GM12873 (cell line): Measurements from ENCODE around the gene PSMA1.

ENCODE experiments used
- TF ChIP-seq, protein P1 (sequence below): IDR thresholded peaks from 2 replicates; pipeline ENCODE4 v1.5.1; 2012; ENCODE audit warnings: low read depth, mild to moderate bottlenecking, moderate library complexity, low read length, control low read depth; ENCODE audit not compliant: insufficient read depth; ENCODE audit errors: missing control alignments

The PSMA1 gene

DNA sequence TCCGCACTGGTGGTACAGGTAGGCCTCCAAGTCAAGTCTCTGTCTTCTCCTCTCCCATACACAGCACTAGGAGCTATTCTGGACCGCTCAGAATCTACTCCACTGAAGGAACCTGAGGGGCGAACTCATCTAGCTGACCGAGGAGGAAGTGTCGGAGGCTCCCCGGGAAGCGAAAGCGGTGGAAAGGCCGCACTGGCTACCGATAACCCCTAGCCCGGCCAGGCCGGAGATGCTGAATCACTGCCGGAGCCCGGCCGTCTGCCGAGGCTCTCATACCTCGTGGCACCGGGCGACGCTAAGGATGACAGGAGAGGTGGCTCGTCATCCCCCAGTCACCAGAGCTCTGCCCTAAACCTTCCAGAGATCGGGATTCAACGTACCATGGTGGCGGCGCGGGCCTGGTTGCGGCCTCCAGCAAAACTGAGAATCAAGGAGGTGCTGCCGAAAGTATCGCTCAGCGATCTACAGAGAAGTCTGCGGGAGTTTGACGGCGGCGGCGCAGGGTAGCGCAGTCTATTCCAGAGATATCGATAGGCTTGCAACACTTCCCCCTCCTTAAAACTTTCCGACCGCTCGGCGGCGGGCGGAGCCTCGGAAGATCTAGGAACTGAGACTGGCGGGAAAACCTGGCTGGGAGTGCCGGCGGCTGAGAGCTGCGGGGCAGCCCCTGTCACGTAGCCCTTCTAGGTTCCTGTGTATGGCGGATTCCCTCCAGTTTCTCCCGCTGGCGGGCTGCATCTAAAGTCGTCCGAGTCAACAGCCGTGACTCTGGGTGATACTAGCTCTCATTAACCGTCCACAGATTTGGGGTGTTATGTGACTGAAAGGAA, at the start of gene PSMA1:
PSMA1 (minus strand) TSS at position 470 of the 830 bp plus-strand sequence; CDS start at position 383, 87 bp downstream.
- TF ChIP-seq, protein P1, sequence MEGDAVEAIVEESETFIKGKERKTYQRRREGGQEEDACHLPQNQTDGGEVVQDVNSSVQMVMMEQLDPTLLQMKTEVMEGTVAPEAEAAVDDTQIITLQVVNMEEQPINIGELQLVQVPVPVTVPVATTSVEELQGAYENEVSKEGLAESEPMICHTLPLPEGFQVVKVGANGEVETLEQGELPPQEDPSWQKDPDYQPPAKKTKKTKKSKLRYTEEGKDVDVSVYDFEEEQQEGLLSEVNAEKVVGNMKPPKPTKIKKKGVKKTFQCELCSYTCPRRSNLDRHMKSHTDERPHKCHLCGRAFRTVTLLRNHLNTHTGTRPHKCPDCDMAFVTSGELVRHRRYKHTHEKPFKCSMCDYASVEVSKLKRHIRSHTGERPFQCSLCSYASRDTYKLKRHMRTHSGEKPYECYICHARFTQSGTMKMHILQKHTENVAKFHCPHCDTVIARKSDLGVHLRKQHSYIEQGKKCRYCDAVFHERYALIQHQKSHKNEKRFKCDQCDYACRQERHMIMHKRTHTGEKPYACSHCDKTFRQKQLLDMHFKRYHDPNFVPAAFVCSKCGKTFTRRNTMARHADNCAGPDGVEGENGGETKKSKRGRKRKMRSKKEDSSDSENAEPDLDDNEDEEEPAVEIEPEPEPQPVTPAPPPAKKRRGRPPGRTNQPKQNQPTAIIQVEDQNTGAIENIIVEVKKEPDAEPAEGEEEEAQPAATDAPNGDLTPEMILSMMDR: peak; percentile 10

DNA sequence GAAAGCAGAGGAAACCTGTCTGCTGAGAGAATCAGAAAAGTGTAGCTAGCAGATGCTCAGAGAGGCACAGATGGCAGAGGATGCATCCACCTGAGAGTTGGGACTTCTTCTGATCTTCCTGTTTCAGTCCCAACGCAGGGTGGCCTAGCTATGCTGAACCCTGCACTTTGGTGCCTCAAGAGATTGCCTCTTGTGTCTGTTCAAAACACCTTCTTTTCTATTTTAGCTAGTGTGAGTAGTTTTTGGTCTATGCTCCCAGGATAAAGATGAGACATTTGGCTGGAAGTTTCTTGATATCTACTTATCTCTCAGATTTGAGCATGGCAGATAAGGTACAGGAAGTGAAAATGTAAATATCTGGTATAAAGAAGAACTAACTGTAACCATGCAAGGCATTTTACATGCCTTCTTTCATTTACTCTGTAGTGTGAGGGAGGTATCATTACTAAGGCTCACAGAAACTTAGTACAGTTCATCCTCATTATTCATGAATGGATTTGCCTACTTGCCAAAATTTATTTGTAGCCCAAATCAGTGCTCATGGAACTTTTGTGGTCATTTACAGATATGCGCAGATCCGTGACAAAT, 47.0 kb upstream of the PSMA1 start:
- TF ChIP-seq, protein P1: no peak

DNA sequence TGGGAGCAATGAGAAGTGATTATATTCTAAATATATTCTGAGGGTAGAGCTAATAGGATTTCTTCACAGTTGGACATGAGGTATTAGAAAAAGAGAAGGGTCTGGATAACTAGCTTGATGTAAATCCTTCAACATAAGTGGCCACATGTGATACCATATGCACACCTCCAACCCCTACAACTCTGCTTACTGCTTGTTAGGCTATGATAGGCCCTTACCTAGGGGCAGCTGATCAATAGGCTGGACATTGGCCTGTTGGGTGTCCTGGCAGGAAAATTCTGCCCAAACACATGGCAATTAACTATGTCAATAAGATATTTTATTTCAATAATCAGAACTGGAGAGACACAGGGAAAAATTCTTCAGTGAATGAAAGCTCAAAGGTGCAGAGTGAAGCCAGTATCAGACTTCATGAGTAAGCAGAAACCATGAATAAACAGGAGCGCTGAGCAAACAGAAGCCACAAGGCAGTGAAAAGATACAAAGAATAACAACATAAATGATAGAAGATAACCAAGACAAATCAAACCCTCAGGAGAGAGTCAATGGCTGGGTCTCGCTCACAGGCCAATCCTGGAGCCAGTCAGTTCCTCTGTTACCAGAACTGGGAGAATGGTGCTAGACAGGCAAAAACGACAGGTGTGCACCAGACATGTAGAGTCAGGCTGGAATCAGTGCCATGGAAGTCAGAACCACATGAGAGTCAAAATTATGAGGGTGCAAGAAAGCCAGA, 46.3 kb upstream of the PSMA1 start:
- TF ChIP-seq, protein P1: no peak

DNA sequence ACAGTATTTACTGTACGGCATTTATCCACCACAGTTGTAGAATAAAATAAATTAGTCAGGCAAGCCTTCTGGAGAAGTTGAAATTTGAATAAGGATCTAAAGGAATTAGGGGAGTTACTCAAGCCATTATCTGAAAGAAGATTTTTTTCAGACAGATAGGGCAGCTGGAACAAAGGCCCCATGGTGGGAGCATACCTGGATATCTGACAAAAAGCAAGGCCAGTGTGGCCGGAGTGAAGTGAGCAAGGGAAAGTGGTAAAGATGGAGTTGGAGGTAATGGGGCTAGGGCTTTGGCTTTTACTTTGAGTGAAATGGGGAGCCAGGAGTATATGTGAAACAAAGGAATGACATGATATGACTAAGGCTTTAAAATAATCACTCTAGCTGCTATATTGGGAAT, 45.7 kb upstream of the PSMA1 start:
- TF ChIP-seq, protein P1: no peak

DNA sequence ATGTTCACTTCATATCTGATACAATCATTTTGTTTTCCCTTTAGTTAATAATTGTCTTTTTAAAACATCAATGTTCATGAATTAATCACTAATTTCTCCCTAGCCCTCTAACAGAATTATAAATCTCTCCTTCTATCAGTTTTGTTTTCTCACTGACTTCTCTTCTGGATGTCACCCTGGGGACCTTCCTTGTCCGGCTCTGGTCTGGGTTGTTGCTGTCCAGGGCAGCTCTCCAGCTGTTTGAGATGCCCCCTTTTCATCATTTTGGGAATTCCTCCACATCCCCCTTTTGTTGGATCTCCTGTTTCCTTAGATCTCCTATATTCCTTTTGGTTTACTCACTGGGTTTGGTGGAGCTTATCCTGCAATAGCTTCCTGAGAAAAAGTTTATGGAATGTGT, 35.6 kb upstream of the PSMA1 start:
- TF ChIP-seq, protein P1: no peak

DNA sequence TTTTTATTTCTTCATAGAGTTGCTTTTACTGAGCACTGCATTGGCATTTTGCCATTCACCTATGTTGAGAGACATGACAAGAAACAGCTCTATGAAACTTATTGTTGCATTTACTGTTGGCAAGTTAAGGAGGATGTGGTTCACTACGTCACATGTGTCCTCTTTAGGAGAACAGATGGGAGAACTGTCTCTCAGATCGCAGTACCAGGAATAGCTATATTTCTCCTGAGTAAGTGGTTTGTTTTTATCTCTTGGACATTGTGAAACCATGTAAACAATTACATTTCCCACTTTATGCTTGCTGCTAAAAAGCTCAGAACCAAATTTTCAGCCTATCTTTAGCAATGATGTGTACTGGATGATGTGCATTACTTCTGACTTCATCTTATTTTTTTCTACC, 34.8 kb upstream of the PSMA1 start:
- TF ChIP-seq, protein P1: no peak

DNA sequence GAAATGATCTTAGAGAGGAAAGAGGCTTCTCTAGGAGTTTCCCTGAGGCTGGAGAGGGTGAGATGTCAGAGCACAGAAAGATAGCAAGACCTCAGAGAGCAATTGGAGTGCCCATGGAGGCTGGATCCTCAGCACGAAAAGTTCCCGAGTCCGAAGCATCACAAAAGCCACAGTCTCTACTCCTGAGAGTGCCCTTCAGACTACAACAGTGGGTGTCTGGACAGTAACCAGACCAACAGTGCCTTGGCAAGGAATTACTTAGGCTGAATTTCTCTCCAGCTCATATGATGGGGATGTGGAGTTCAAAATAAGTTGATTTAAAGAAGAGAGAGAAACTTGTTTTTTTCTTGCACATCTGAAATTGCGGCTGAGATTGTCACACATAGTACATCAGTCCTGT, 31.9 kb upstream of the PSMA1 start:
- TF ChIP-seq, protein P1: no peak
